ENCODE results near the gene TMEM191C.

DNA sequence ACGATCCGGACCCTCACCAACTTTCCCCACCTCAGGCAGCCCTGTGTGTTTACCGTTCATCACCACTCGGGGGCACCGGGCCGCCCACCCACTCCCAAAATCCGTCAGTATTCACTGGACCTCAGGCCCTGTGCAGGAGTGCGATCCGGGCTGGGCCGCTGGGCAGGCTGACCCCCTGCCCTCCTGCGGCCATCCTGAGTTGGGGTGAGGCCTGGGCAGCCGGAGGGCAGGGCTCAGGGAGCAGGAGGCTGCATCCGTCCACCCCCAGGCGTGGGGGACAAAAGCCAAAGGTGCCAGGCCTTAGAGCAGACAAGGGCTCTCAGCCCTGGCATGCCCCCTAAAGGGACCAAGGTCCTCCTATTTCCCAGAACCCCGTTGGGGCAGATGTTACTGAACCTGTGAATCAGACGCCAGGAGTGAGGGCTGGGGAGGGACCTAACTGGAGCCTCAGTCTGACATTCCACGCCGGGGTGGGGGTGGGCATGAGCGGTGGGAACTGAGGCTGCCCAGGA, 16.8 kb upstream of the TMEM191C start:
- no peak for TF ChIP-seq POLR2AphosphoS5 (IDR thresholded peaks at IDR 0.05; ENCODE audit: borderline replicate concordance, low read depth, low read length)
- no peak for TF ChIP-seq EZH2 (IDR thresholded peaks at IDR 0.05)
